GM19238 (cell line): Measurements from ENCODE around the gene HOXB8.
A peak's percentile ranks its signal among the peaks of the same experiment; 100 is the strongest.

Source experiments
- DNase-seq: peaks from one replicate; pipeline ENCODE4 v3.0.0; 2011; ENCODE audit warnings: low spot score; ENCODE audit not compliant: insufficient read length

Gene HOXB8

DNA sequence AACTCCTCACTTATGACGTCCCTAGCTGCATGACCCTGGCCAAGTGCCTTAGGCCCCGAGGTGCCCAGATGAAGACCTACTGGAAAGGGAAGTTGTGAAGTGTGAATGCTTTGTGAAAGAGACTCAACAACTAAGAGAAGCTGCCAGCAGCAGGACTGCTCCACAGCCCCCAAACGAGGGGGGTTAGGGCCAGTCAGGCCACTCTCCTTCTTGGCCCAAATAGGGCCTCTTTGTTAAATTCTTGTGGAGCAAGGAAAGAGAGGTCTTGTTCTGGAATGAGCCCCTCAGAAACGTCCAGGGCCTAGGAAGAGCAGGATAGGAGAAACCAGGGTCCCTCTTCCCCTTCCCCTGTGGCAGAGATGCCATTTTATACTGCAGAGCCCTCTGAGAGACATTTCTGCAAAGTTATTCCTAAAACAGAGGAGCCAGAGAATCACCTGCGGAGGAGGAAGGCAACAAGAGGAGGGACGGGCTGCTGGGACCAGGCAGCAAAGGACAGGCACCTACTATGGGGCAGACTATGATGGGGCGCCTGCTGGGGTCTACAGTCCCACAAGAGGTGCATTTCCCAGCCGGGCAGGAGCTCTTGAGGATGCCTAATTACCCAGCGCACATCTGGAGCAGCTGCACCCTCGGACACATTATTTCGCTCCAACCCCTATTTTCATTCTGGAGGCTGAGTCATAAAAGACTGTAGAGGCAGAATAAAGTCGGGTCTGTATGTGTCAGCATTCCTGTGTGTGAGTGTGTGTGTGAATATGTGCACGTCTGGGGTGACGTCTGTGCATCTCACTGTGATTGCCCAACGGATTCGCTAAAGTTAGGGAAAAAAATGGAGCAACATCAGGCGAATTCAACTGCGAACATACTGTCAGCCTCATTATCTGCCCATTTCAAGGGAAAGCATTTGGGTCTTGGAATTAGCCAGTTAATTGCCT is 22.5 kb upstream of the HOXB8 start:
- peak; percentile 4 for DNase-seq

DNA sequence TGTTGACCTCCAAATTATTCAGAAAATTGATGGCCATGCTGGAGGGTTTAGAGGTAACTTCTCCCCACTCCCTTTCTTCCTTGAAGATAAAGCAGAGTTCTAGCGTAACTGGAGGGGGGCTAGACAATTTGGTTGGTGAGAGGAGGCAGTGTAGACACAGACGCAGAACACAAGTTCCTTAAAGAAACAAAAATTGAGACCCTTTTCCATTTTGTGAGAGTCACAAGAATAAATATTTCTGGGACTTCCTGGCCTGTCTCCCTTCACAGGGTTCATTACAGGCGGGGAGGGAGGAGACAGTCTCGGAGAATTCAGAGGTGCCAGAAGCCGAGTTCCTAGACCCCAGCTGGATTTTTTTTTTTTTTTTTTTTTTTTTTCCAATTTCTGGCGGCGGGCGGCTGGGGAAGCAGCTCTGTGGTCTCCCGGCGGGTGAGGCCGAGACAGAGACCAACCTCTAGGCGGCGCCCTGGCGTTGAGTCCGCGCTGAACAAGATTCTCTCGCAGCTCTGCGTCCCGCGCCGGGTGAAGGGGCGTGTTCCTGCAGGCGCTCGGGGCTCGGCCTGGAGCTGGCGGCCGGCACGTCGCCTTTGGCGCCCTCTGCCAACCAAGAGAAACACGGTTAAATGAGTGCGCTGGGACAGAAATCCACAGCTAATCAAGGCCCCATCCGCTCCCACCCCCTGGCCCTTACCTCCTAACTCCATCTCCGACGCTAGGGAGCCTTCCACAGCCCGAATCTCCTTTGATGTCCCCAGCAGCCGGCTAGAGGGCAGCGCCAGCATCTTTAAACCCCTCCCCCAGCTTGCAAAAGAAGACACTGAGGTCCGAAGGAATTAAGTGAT is 21.3 kb upstream of the HOXB8 start:
- DNase-seq: peak; percentile 71

DNA sequence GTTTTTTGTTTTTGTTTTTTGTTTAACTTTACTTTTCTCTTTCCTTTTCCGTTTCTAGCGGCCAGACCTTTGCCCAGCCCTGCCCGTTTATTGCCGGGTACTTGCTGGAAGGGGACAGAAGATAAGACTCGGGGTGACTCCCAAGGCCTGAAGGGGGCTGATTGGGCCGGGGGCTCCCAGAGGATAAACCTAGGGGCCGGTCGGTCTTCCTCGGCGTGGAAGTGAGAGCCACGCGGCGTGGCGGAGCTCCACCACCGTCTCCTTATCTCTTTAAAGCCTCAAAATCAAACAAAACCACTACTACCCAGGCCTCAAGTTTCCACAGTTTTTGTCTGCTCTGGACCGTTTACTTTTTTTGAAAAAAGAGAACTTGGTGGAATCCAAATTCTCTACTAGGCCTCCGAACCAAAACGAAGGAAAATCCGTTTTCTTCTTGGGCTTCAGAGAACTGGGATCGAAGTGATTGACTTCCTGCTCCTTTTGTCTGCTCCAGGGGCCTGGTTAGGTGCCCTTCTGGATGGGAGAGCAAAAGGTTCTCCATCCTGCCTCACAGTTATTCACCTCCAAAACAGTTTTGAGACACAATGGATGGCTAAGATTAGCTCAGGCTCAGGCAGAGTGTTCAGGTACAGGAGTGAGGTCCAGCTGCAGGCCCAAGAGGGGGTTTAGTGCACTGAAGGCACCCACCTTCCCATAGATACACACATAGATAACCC is 19.6 kb upstream of the HOXB8 start:
- no peak for DNase-seq

DNA sequence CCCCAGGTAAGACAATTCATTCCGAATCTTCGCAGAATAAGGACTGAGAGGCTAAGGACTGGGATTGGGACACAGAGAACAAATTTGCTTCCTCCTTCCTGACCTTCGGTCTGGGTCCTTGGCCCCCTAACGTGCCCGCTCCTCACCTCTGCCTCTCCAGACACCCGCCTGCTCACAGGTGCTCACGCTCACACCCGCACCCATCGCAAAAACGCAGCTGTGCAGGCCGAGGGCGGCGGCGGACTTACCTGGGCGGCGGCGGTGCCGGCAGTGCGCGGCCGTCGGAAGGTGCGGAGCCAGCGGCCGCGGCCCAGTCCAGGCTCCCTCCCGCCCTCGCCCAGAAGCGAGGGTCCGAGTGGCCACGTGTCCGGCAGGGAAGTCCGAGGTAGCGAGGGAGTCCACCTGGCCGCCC is 18.2 kb upstream of the HOXB8 start:
- DNase-seq: no peak

DNA sequence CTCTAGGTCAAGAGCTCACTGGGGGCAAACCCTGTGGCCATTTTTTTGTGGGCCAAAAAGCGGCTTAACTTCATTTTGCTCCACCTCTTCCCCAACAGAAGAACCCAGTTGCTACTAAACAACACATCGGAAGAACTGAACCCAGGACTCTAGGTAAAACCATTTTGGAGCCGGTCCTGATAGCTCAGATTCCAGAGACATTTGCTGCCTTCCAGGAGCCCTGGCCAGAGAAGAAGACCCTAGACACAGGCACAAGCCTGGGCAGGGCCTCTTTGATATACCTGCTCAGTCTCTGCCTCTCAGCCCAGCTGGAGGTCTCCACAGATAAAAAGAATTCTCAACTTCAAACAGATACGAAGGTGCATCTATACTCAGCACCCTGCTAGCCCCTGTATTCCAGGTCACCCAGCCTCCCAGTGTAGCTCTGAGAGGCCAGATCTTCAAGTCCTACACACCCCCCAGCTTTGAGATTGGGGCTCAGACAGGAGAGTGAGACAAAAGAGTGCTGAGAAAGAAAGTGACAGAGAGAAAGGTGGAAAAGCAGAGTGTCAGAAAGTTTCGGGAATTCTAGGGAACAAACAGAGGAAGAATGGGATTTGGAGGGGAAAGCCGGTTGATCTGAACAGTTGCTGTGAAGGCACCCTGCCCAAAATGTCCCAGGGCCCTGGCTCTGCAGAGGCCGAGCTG is 17.6 kb upstream of the HOXB8 start:
- DNase-seq: no peak

DNA sequence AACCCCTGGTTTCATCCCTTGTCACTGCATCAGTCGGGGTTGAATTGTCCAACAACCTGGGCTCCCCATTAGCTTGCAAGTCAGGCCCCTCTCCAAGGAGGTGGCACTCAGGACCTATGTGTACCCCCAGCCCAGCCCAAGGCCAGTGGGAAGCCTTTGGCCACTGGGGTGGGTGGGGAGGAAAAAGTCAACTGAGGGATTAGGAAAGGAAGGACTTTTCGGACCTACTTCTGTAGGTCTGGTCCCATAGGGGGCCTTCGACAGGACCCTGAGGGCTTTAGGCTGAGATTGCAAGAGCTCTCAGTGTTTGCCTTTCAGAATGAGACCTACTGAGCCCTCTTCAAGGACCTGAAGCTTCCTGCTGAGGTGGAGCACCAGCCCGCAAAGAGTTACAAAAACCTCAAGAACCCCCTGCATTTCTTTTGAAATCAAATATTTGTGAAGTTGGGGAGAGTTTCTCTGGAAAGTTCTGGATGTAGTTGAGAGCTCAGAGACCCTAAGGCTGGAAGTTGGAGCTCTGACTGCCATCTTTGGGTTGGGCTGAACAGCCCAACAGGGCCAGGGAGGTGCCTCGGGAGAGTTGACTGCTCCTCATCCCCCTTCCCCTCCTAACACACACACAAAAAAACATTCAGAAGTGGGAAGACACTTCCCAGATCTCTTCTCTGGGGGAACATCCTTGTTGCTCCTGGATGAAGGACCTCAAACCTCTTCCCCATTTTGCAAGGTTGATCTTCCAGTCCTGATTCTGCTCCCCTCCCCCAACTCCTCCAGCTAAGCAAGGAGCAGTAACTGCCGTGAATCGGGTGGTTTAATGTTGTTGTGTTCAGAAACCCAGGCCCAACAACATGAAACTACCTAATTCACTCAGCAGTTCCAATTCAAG is 16.8 kb upstream of the HOXB8 start:
- DNase-seq: no peak

DNA sequence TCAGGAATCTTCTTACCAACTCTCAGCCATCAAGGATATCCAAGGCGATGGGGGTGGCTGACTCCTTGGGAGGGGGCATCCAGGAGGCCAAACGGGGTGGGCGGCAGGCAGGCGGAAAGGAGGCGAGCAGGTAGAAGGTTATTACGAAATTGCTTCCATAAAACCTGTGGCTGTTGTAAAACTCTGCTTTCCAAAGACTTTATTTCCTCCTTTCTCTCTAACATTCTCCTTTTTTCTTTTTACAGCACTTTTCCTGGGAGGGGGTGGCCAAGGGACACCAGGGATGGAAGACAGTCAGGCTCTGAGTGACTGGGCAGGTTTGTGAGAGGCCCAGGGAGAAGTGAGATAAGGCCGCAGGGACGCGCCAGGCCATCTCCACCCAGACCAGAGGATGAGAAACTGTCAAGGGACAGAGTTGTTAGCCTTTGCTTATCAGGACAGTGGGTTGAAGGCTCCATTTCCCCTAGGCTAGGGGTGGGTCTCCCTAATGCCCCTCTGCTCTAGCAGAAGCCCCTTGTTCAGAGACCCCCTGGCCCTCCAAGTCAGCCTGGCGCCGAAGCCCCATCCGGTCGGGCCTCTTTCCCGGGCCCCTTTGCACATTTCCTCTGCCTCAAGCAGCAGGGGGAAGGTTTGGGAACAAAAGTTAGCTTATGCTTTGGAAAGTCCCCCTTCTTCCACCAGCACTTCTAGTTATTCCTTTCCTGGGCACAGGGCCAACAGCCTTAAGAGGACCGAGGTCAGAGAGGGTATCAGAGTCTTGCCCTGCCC is 16.0 kb upstream of the HOXB8 start:
- no peak for DNase-seq

DNA sequence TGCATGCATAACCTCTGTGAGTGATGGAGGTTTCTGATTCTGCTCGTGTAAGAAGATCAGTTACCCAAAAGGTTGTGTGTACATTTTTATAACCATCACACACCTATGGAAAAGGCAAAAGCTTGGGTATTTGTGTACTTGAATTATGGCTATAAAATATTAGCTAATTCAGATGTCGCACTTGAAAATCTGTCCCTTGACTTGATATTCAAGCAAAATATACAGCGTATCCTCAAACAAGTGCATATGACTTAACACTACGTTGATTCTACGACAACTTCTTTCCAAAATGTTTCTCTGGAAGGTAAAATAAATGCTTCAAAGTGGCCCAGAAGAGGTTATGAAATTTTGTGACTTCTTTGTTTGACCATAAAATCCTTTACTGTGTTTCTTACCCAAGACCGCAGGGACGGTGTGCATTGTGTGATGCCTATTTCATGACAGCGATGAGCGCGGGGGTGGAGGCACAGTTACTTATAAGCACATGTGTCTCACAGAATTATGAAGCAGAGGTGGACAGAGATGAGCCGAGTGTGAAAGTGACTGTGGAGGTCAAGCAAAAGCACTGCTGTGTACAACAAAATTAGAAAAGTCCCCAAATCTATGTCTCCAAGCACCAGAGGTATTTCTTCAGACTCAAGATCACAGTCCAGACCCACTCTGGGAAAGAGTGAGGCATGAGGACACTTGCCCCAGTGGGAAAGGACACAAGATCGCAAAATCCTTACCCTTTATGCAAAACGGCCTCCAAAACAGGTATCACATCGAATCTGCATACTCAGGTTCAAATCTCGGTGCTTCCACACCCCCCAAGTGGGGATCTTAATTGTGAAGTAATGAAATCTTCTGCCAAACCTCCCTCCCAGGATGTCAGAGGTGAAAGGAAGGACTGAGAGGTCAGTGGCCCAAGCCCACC is 15.2 kb upstream of the HOXB8 start:
- DNase-seq: no peak

DNA sequence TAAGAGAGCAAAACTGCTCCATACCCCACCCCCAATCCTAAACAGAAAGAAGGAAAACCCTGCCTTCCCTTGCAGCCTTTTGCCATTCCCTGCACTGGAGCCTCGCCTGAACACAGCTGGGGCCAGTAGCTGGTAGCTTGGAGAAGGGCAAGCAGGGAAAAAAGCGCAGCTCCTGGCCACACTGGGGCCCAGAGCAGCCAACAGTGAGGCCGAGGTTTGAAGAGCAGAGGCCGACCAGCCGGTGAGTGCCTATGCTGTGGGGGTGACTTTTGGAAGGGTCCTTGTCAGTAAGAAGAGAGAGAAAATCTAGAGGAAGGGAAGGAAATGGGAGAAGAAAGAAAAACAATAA is 14.3 kb upstream of the HOXB8 start:
- DNase-seq: no peak

DNA sequence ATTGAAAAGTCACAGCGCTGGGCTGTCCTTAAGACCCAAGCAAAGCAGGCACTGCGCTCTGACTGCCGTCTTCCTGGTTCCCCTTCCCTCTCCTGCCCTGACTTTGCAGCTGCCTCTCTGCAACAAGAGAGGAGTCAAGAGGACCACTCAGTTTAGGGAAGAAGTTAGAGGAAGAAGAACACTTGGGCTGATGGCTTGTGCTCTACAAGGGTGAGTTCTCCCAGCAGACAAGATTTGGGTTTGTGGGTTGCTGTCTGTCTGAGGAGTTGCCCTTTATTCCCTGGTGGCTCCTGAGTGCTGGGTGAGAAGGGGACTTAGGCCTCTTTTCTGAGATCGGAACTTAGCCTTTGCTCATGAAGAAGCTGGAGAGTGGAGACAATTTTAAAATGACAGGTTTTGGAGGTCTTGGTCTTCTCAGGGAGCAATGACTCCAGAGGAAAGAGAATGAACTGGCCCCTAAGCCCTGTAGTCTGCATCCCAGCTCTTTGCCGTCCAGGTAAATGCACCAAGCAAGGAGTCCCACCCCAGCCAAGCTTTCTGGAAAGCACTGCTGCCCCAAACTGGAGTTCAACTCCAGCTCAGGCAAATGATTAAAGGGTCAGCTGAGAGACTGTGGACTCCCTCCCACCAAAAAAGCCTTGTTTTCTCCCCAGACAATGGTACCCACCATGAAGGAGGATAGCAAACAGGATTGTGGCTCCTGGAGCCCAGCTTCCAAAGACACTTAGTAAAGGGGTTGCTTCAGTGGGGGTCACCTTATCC is 13.7 kb upstream of the HOXB8 start:
- DNase-seq: no peak

DNA sequence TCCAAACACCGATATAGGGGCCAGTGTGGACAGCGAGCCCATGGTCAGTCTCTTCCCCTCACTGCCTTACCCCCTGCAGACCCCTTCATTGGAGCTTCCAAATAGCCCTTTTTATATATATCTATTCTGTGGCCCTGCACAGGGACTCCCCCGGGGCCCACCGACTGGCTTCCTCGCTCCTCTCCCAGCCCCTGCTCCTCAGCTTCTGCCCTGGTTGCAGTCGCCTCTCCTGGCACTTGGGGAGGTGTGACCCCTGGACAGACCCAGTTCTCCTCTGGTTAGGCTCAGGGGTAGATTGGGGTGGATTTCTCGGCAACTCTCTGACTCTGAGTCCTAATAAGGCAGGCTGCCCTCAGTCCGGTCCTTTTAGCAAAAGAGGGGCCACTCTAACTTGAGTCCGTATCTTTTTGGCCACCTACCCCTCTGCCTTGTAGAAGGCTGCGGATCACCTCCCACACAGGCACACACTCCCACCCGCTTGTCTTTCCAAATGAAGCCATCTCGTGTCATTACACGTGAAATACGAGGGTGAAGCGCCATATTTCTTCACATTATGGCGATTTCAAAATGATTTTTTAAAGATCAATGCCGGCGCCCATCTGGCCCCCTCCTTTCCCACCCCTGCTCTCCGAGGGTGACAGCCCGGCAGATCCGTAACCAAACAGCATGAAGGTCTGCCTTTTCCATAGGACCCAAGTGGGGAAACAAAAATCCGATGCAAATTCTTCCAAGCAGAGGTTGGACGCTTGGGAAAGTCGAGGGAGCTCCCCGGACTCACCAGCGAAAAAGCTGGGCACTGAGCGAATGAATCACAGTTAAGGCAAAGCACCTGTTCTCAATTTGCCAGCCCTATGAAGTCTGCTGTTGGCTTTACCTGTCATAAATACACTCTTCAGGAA is 12.8 kb upstream of the HOXB8 start:
- DNase-seq: no peak

DNA sequence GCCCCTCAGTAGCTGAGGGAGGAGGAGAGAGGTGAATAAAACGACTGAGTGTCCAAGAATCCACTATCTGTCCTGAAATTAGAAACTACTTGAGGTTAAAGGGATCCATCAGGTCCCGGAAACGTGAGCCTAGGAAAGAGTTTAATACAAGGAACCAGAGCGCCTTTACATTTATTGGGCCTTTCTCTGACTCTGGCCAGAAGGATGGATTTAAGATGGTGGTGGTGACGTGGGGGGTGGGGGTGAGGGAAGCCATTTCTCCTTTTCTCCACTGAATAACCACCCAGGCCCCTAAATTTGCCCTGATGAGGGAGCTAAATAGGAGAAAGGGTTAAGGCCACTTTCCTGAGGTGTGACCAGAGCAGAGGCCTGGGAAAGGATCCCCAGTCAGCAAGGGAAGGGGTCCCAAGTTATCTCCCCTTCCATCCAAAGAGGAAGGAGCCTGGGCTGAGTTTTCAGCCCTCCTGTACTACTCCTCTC is 12.1 kb upstream of the HOXB8 start:
- no peak for DNase-seq

DNA sequence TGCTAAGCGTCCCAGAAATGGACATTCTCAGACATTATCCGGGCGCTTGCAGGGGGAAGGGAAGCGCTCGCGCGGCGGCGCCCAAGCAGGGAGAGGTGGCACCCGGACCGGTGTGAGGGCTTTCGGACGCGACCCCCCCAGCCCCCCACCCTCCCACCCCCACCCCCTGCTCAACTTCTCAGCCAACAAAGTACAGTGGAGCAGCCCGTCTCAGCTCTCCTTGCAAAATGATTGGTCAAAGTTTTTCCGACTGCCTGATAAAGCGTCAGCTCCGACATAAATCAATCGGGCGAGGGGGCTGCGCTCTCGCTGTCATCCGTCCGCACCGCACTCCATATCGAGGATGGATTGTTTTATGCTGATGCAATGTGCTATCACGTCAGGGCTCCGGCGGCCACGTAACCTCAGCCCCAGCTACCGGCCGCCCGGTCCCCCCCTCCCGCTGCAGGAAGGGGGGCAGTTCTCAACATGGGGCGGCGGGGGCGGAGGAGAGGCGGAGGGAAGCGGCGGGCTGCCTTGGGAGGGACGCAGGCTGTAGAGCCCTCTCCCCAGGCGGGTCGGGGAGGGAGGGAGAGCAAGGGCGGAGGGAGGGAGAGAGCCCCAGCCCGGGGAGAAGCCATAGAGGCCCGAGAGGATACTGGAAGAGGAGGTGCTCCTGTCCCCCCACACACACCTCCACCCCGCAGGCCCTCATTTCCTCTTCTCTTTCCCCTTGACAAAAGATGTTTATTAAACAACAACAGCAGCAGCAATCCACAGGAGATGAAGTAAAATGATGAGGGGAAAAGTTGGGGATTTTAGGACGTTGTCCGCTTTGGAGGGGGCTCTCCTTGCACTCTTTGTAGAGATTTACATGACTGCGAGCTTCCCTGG is 11.4 kb upstream of the HOXB8 start, which contains the start of gene HOXB9:
Gene HOXB9, minus strand, starts transcription at position 114 of the 873 bp plus-strand sequence. Its CDS starts 89 bp downstream, at position 25.
- no peak for DNase-seq

DNA sequence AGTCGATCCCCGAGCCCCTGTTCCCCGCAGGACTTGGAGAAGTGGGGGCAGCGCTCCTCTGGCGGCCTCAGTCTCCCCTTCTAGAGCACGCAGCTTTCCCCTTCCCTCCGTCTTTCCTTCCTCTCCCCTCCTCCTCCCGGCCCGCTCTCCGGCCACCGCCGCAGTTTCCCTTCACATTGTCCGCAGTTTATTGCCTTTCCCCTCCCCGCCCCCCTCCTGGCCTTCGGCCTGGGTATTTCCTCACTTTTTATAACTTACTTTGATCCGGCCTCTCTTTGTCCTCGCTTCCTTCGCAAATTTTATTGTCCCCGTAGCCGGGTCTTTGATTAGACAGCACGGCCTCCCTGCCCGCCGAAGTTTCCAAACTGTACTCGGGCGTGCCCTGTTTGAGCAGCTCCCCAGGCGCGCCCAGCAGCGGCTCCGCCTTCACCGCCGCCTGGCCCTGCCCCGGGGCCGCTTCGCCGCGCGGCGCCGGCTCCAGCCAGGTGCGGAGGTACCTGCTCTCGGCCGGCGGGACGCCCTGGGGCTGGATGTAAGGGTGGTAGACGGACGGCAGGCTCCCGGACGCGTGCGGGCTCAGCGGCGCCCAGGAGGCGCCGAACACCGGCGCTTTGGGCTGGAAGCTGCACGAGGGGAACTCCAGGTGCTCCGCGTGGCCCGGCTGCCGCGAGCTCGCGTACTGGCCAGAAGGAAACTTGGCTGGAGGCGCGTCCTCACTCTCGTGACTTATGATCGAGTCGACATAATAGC is 10.6 kb upstream of the HOXB8 start:
- peak; percentile 71 for DNase-seq
